Ovary (tissue), 3 donors: ENCODE measurements around the gene SEMA4D.

Experiments used
- POLR2A ChIP-seq: fragments of 450-650 bp; IDR thresholded peaks from one replicate; pipeline ENCODE4 v1.6.1; 2017; ENCODE audit warnings: antibody characterized with exemption, mild to moderate bottlenecking, moderate library complexity
- TF ChIP-seq, protein P1 (sequence below), 3 donors: fragments of 450-650 bp in 2 of 3; fragments of 200-600 bp in 1 of 3; IDR thresholded peaks; one replicate each; pipeline versions ENCODE4 v1.5.1 to v1.8.0; 2016 to 2022; ENCODE audit warnings: antibody characterized with exemption in 3 of 3, mild to moderate bottlenecking in 1 of 3
- donor health status: DM: no; HTN: no; CAD: no.

DNA sequence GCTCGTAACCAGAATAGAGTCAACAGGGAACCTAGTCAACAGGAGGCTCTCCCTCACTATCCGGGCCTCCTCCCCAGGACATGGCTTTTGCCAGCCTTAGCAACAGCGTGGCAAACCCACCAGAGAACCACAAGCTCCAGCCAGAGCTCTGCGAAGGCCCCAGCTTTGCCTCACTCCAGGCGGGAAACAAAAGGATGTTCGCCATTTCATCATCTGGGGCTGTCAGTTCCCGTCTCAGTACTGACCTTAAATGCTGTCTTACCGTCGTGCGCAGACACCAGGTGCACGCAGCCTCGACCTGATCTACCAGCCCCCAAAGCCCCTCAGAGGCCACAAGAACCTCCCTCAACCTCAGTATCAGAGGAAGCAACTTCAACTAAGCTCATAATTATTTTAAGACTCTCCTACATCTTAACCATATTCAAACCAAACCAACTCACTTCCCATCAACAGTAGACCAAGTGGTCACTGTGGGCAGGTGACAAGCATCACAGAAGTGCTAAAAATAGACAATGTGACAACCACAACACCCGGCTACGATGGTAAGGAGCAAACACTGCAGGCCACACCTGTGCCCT lies 71.4 kb downstream of the SEMA4D start:
- TF ChIP-seq, protein P1, sequence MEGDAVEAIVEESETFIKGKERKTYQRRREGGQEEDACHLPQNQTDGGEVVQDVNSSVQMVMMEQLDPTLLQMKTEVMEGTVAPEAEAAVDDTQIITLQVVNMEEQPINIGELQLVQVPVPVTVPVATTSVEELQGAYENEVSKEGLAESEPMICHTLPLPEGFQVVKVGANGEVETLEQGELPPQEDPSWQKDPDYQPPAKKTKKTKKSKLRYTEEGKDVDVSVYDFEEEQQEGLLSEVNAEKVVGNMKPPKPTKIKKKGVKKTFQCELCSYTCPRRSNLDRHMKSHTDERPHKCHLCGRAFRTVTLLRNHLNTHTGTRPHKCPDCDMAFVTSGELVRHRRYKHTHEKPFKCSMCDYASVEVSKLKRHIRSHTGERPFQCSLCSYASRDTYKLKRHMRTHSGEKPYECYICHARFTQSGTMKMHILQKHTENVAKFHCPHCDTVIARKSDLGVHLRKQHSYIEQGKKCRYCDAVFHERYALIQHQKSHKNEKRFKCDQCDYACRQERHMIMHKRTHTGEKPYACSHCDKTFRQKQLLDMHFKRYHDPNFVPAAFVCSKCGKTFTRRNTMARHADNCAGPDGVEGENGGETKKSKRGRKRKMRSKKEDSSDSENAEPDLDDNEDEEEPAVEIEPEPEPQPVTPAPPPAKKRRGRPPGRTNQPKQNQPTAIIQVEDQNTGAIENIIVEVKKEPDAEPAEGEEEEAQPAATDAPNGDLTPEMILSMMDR (IDR thresholded peaks at IDR 0.05), result no peak
- no peak for TF ChIP-seq POLR2A
